ENCODE measurements around the gene MAGI1. TPM values are rescaled to one million over a fixed set of nuclear protein-coding genes. Genes with fewer than 3 reads are reported as not detected.
"Not testable (repeated sequence)": the region's sequence is repeated elsewhere in the genome, so short reads cannot be mapped to it uniquely, and the experiment has no call there.

Gene MAGI1
- total RNA-seq, 1 donor from 2014 or later = 13.7 TPM

- peak; percentile 97 for ATAC-seq
Observed at GRCh38 chr3:65902304-65902793, 136.4 kb downstream of the MAGI1 start.

- no peak for ATAC-seq
Observed at GRCh38 chr3:65901226-65901625, 137.5 kb downstream of the MAGI1 start.

DNA sequence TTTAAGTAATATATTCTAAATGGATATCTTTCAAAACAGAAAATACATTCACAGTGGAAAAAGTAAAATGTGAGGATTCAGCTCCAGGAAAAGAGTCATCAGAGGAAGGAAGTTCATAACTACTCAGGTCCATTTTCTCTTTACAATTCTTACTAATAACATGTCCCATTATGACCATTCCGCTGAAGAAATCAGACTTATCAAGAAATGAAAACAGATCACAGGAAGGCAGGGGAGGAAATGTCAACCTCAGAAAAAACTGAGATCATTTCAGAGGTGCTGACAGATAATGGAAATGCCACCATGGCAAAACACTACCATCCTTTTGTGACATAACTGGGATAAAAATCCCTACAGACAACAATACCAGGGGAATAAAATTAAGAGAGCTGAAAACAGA lies 139.5 kb downstream of the MAGI1 start:
- ATAC-seq = no peak

DNA sequence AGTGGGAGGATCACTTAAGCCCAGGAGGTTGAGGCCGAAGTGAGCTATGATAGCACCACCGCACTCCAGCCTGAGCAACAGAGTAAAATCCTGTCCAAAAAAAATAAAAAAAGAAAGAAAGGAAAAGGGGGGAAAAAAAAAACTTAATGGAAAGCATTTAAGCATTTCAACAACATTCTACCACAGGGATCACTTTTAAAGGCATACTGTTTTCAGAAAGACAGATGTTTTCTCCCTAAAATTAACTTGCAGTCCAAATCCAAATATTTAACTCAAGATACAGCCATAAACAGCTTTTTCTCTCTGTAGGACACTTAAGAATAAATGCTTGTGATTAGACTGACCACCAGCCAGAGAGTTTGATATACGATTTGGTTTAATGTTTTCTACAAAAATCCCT lies 141.0 kb downstream of the MAGI1 start:
- no peak for ATAC-seq

GRCh38 chr3:65896321-65896720 lies 142.4 kb downstream of the MAGI1 start:
- ATAC-seq = no peak

GRCh38 chr3:65894679-65895453 lies 143.9 kb downstream of the MAGI1 start:
- ATAC-seq = peak; percentile 80

- ATAC-seq = no peak
Observed at GRCh38 chr3:65894126-65894525, 144.6 kb downstream of the MAGI1 start.

DNA sequence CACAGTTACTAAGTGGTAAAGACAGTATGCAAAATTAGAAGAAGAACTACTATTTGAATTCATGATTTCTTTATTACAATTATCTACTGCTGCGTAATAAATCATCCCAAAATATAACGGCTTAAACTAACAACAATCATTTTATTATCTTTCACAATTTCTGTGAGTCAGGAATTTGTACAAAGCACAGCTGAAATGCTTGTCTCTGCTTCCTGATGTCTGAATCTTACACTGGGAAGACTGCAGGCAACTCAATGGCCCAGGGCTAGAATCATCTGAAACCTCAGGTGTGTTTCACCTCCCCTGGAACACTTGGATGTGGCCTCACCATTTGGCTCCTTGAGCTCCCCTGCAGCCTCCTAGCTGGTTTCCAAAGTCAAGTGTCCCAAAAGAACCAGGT lies 145.1 kb downstream of the MAGI1 start:
- no peak for ATAC-seq

- not testable (repeated sequence) for ATAC-seq
Observed at GRCh38 chr3:65891477-65891876, 147.2 kb downstream of the MAGI1 start.

- ATAC-seq = no peak
Observed at GRCh38 chr3:65890328-65890727, 148.4 kb downstream of the MAGI1 start.

DNA sequence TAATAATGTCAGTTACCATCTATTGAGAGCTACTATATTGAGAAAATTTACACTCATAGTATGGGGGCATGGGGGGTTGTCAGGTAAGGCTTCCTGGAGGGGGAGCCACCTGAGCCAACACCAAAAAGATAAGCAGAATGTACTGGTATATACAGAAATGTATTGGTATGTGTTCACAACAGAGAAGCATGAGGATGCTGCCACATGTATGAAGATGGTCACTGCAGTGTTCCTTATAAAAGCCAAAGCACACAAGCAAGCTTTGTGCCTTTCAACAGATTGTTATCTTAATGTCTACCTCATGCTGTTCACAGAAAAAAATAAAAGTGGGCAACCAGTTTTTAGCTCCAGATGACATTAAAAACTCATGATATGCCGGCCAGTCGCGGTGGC lies 149.0 kb downstream of the MAGI1 start:
- ATAC-seq = no peak

GRCh38 chr3:65888980-65889706 lies 149.6 kb downstream of the MAGI1 start:
- ATAC-seq = peak; percentile 90

- no peak for ATAC-seq
Observed at GRCh38 chr3:65888196-65888595, 150.5 kb downstream of the MAGI1 start.

DNA sequence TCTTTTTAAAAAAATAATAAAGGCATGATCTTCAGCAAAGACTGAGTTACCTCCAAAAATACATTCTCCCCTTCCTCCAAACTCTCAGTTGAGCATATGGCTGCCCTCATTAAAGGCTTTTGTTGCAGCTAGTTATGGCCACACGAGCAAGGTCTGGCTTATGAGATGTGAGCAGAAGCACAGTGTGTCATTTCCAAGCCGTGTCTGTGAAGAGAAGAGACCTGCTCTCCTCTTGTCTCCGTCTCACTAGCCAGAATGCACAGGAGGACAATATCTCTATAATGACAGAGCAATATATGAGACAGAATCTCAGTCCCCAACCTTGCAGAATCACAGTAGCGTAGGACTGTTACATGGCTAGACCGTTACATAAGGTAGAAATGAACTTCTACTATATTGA lies 152.3 kb downstream of the MAGI1 start:
- no peak for ATAC-seq

DNA sequence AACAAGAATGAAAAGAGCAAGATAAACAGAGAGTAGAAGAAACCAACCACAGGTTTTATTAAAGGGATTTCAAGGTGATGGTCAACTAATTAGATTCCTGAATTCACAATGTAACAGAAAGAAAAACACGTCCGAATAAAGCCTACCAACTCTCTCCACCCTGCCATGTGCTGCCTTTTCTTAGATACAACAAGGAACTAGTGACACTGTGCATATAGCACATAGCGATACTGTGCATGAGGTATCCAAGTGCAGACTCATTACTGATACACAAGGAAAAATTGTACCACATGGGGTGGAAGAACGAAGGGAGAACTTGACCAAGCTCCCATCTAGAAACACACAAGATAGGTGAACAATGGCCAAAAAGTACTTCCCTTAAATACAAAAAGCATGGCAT lies 154.6 kb downstream of the MAGI1 start:
- ATAC-seq = no peak

- ATAC-seq = no peak
Observed at GRCh38 chr3:65883613-65884012, 155.1 kb downstream of the MAGI1 start.

- ATAC-seq = no peak
Observed at GRCh38 chr3:65880350-65880749, 158.4 kb downstream of the MAGI1 start.

GRCh38 chr3:65879372-65879771 lies 159.3 kb downstream of the MAGI1 start:
- ATAC-seq = no peak

DNA sequence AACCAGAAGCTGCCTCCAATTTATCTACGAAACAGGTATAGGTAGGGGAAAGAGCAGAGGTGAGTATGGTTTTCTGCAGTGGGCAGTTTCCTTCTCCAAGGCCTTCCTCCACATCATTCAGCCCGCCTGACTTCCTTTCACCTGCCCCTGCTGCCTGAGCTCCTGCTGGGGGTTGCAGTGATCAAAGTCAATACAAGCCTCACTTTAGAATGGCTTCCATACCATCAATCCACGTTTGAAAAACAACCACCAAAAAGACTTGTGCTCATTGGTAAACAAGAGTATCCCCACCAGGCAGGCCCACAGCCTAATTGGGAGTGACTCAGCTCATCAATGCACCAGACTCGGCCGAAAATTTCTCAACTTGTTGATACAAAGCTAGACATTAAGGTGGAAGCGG lies 159.9 kb downstream of the MAGI1 start:
- ATAC-seq = no peak

- ATAC-seq = peak; percentile 78
Observed at GRCh38 chr3:65877160-65877559, 161.6 kb downstream of the MAGI1 start.

DNA sequence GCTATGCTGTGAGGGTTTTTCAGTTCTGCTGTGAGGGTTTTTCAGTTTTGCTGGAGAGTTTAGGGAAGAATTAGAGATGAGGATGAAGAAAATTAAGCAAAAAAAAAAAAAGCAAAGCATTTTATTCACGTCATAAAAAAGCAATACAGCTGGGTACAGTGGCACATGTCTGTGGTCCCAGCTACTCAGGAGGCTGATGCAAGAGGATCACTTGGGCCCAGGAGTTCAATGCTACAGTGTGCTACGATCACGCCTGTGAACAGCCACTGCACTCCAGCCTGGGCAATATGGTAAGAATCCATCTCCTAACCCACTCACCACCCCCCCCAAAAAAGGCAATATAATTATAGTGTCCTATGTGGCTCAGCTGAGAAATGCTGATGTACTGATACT lies 162.7 kb downstream of the MAGI1 start:
- ATAC-seq = no peak

DNA sequence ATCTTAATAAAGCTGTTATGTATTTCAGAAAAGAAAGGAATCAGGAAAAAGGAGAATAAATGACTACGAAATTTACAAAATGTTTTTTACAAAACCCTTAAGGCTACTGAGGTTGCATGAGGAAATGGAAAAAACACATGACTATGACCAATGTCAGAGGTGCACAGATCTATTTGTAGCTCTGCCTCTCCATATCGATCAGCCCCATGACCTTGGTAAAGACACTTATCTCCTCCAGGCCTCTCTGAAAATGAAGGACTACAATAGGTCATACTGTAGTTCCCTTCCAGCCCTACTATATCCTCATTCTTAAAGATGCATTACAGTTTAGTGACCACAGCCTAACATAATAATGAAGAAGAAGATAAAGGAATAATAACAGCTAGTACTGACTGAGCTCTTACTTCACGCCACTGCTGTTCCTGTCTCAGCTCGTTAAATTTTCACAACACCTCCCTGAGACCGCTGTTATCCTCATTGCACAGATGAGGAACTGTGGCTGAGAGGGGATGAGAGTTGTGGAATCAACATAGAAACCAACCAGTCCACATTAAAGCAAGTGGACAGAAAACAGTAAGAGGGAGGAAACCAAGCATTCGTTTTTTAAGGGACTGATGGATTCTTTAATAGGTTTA lies 163.2 kb downstream of the MAGI1 start:
- peak; percentile 17 for ATAC-seq

GRCh38 chr3:65873869-65874268 lies 164.8 kb downstream of the MAGI1 start:
- ATAC-seq = no peak

- ATAC-seq = no peak
Observed at GRCh38 chr3:65873028-65873427, 165.7 kb downstream of the MAGI1 start.
